A549 (cell line): Measurements from ENCODE around the gene FAM53B.

Source experiments
- CEBPB ChIP-seq, 2 experiments: fragments of >200 bp in 1 of 2; sonication (Bioruptor Twin) in 1 of 2; formaldehyde crosslinking in 1 of 2; IDR thresholded peaks; 2 replicates each; pipeline ENCODE4 v1.6.1; 2012 to 2016
- CTCF ChIP-seq: fragments of >200 bp; sonication (Bioruptor Twin); formaldehyde crosslinking; IDR thresholded peaks from 3 replicates; pipeline ENCODE4 v1.5.1; 2016
- MYC ChIP-seq: IDR thresholded peaks from 2 replicates; pipeline ENCODE4 v1.6.1; 2012; ENCODE audit warnings: mild to moderate bottlenecking, inconsistent platforms, low read length, improper control_type of control experiment, borderline replicate concordance
- RAD21 ChIP-seq, 2 experiments: fragments of >200 bp in 1 of 2; sonication (Bioruptor Twin) in 1 of 2; formaldehyde crosslinking in 1 of 2; IDR thresholded peaks in 1 of 2; conservative IDR thresholded peaks in 1 of 2; 2 replicates in 1 of 2; 3 replicates in 1 of 2; pipeline ENCODE4 v1.6.1; 2012 to 2018; ENCODE audit warnings: inconsistent platforms in 1 of 2
- TFCP2L1 ChIP-seq: fragments of 250-450 bp; sonication (Bioruptor Pico); IDR thresholded peaks from 2 replicates; pipeline ENCODE4 v1.5.0; 2021; ENCODE audit warnings: mild to moderate bottlenecking

DNA sequence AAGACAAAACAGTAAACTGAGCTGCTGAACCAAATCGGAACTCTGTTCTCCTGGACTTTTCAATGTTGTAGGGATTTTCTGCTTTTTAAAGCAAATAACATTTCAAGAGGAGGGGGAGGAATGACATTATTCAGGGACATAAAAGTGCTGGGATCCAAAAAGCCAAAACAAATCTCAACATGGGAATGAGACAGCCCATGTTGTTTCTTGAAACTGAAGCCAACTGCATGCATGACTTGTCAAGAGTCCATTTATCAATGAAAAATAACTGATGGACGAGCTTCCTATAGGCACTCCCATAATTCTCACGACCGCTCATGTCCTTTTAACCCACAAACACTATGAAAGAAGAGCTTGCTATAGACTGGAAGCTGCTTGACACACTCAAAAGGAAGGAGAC lies 27.8 kb downstream of the FAM53B start:
- TF ChIP-seq RAD21 (conservative IDR thresholded peaks at IDR 0.05 in 1 of 2, IDR thresholded peaks at IDR 0.05 in 1 of 2): no peak
- TF ChIP-seq CTCF: no peak
- TF ChIP-seq TFCP2L1 (CRISPR knock-in tag): no peak
- TF ChIP-seq CEBPB (IDR thresholded peaks at IDR 0.05): no peak
- TF ChIP-seq MYC: no peak
